Stimulated activated CD8-positive, alpha-beta memory T cell treated with anti-CD3 and anti-CD28 coated beads, Interleukin-12 subunit alpha, Interleukin-12 subunit beta, amount 100 ng/mL, for 4 hours (primary cell): ENCODE data around the gene AADAT.
"Not testable (repeated sequence)": the region's sequence is repeated elsewhere in the genome, so short reads cannot be mapped to it uniquely, and the experiment has no call there.

Source experiments
- DNase-seq: peaks from one replicate; pipeline ENCODE4 v3.0.0-alpha.2; 2020; ENCODE audit warnings: low read depth

Gene AADAT

GRCh38 chr4:170090352-170091052, 746 bp upstream of the AADAT start:
- DNase-seq = no peak

- DNase-seq = no peak
Observed at GRCh38 chr4:170089274-170089667, 485 bp downstream of the AADAT start.

GRCh38 chr4:170088716-170089115, 1.0 kb downstream of the AADAT start:
- DNase-seq = no peak

GRCh38 chr4:170087163-170087700, 2.5 kb downstream of the AADAT start:
- no peak for DNase-seq

GRCh38 chr4:170083541-170083940, 6.2 kb downstream of the AADAT start:
- DNase-seq = no peak

GRCh38 chr4:170080496-170080895, 9.3 kb downstream of the AADAT start:
- DNase-seq = no peak

- no peak for DNase-seq
Observed at GRCh38 chr4:170079981-170080380, 9.8 kb downstream of the AADAT start.

- DNase-seq = no peak
Observed at GRCh38 chr4:170071196-170071595, 18.6 kb downstream of the AADAT start.

GRCh38 chr4:170068438-170069128, 21.2 kb downstream of the AADAT start:
- DNase-seq = no peak

- DNase-seq = no peak
Observed at GRCh38 chr4:170059421-170059820, 30.3 kb downstream of the AADAT start.

GRCh38 chr4:170058826-170059225, 30.9 kb downstream of the AADAT start:
- no peak for DNase-seq

GRCh38 chr4:170057866-170058265, 31.9 kb downstream of the AADAT start:
- DNase-seq = no peak

- DNase-seq = no peak
Observed at GRCh38 chr4:170052919-170053318, 36.8 kb downstream of the AADAT start.

GRCh38 chr4:170051402-170051801, 38.4 kb downstream of the AADAT start:
- no peak for DNase-seq

GRCh38 chr4:170049766-170050165, 40.0 kb downstream of the AADAT start:
- DNase-seq = no peak

GRCh38 chr4:170047771-170048354, 41.9 kb downstream of the AADAT start:
- DNase-seq = no peak

- not testable (repeated sequence) for DNase-seq
Observed at GRCh38 chr4:170046156-170046555, 43.6 kb downstream of the AADAT start.

- DNase-seq = no peak
Observed at GRCh38 chr4:170040031-170040680, 49.6 kb downstream of the AADAT start.

GRCh38 chr4:170038769-170039168, 51.0 kb downstream of the AADAT start:
- no peak for DNase-seq

GRCh38 chr4:170038232-170038631, 51.5 kb downstream of the AADAT start:
- DNase-seq = no peak

- DNase-seq = no peak
Observed at GRCh38 chr4:170037481-170037880, 52.3 kb downstream of the AADAT start.

GRCh38 chr4:170035845-170036244, 53.9 kb downstream of the AADAT start:
- DNase-seq = no peak

- no peak for DNase-seq
Observed at GRCh38 chr4:170035231-170035630, 54.5 kb downstream of the AADAT start.
